ENCODE measurements around the gene INAFM2.

GRCh38 chr15:40286794-40287193 lies 36.7 kb upstream of the INAFM2 start:
- TF ChIP-seq, protein P1, sequence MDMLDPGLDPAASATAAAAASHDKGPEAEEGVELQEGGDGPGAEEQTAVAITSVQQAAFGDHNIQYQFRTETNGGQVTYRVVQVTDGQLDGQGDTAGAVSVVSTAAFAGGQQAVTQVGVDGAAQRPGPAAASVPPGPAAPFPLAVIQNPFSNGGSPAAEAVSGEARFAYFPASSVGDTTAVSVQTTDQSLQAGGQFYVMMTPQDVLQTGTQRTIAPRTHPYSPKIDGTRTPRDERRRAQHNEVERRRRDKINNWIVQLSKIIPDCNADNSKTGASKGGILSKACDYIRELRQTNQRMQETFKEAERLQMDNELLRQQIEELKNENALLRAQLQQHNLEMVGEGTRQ (IDR thresholded peaks at IDR 0.05; ENCODE audit: low read depth, low read length) = no peak
- TF ChIP-seq CTCF (conservative IDR thresholded peaks at IDR 0.05; ENCODE audit: low read depth, low read length) (no peak), CEBPB (IDR thresholded peaks at IDR 0.05; ENCODE audit: low read depth, low read length) (no peak), MAZ (IDR thresholded peaks at IDR 0.05; ENCODE audit: borderline replicate concordance, low read depth, low read length) (no peak), POLR2A (IDR thresholded peaks at IDR 0.05; ENCODE audit: low read depth, low read length) (no peak), RFX5 (IDR thresholded peaks at IDR 0.05; ENCODE audit: low read depth, low read length) (no peak)
